Mesothelial cell of epicardium (in vitro differentiated cells): ENCODE results near the gene SPAG4. TPM values are rescaled to one million over a fixed set of nuclear protein-coding genes. Genes with fewer than 3 reads are reported as not detected.

Experiments used
- DNase-seq, 2 experiments: peaks; one replicate each; pipeline ENCODE4 v3.0.0; 2021; ENCODE audit warnings: low spot score in 2 of 2; ENCODE audit not compliant: unreplicated experiment in 2 of 2
- H3K27ac Mint-ChIP-seq: 2 replicates; pipeline ENCODE4 v1.8.0; 2021; ENCODE audit warnings: mixed read lengths
- H3K27me3 Mint-ChIP-seq: 2 replicates; pipeline ENCODE4 v1.8.0; 2021; ENCODE audit warnings: low read depth, mixed read lengths
- H3K36me3 Mint-ChIP-seq: 2 replicates; pipeline ENCODE4 v1.8.0; 2021; ENCODE audit warnings: mixed read lengths
- H3K4me1 Mint-ChIP-seq: 2 replicates; pipeline ENCODE4 v1.8.0; 2021; ENCODE audit warnings: mixed read lengths
- H3K4me3 Mint-ChIP-seq: 2 replicates; pipeline ENCODE4 v1.8.0; 2021; ENCODE audit warnings: mild to moderate bottlenecking, moderate library complexity, mixed read lengths
- H3K9me3 Mint-ChIP-seq: 2 replicates; pipeline ENCODE4 v1.8.0; 2021; ENCODE audit warnings: mixed read lengths
- CTCF ChIP-seq: fragments of 200-600 bp; sonication (generic); IDR thresholded peaks from one replicate; pipeline ENCODE4 v1.5.0; 2021; ENCODE audit warnings: antibody characterized with exemption; ENCODE audit not compliant: unreplicated experiment
- total RNA-seq: library from RNA; stranded (reverse); gene quantifications from 3 replicates; pipeline ENCODE4 v1.2.1, GENCODE V29; 2021

SPAG4 gene
- total RNA-seq, 1 donor from 2014 or later: 4.0 TPM

GRCh38 chr20:35644806-35645205 lies 29.2 kb downstream of the SPAG4 start:
- Mint-ChIP-seq H3K36me3 (peaks cover 9% of the 10 kb centered on the region), H3K4me1 (peaks cover 8% of the 10 kb centered on the region), H3K9me3 (no peaks in the 10 kb centered on the region), H3K4me3 (no peak overlapping the region), H3K27ac (no peak overlapping the region), H3K27me3 (no peaks in the 10 kb centered on the region)
- DNase-seq: no peak
- TF ChIP-seq CTCF: no peak

GRCh38 chr20:35648836-35649235 lies 33.2 kb downstream of the SPAG4 start:
- H3K27me3 Mint-ChIP-seq: no peaks in the 10 kb centered on the region
- TF ChIP-seq CTCF: no peak
- H3K4me3 Mint-ChIP-seq: no peak overlapping the region
- peaks cover 21% of the 10 kb centered on the region for H3K36me3 Mint-ChIP-seq
- peak overlapping the region; percentile 6 for H3K27ac Mint-ChIP-seq
- H3K4me1 Mint-ChIP-seq: peaks cover 1% of the 10 kb centered on the region
- DNase-seq: no peak
- H3K9me3 Mint-ChIP-seq: no peaks in the 10 kb centered on the region

DNA sequence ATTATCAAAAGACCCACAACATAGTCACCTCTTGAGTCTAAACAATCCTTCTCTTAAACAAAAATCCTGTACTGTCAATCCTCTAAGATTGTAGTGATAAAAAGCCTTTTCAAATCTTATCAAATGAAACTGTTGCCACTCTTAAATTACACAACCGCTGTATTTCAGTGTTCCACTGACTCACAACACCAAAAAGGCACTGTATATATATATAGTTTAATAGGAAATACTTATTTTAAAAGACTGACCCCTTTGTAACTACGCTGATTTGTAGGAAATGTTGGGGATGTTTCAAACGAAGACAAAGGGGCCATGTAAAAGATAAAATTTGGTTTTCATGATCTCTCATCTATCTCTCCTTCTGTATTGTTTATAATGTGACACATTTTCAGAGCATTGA lies 35.0 kb downstream of the SPAG4 start:
- H3K27ac Mint-ChIP-seq: peak overlapping the region; percentile 66
- no peak for TF ChIP-seq CTCF

GRCh38 chr20:35651958-35652357 lies 36.3 kb downstream of the SPAG4 start:
- peaks cover 1% of the 10 kb centered on the region for H3K4me1 Mint-ChIP-seq
- H3K4me3 Mint-ChIP-seq: no peak overlapping the region
- H3K27ac Mint-ChIP-seq: peak overlapping the region; percentile 59
- no peak for TF ChIP-seq CTCF
- no peaks in the 10 kb centered on the region for H3K27me3 Mint-ChIP-seq
- no peaks in the 10 kb centered on the region for H3K9me3 Mint-ChIP-seq
- DNase-seq: no peak
- peaks cover 21% of the 10 kb centered on the region for H3K36me3 Mint-ChIP-seq

More for the DNA sequence above, 35.0 kb downstream of the SPAG4 start:
- peaks cover 21% of the 10 kb centered on the region for H3K36me3 Mint-ChIP-seq
- no peaks in the 10 kb centered on the region for H3K27me3 Mint-ChIP-seq
- H3K9me3 Mint-ChIP-seq: no peaks in the 10 kb centered on the region
- peaks cover 1% of the 10 kb centered on the region for H3K4me1 Mint-ChIP-seq
- DNase-seq: no peak
- no peak overlapping the region for H3K4me3 Mint-ChIP-seq

DNA sequence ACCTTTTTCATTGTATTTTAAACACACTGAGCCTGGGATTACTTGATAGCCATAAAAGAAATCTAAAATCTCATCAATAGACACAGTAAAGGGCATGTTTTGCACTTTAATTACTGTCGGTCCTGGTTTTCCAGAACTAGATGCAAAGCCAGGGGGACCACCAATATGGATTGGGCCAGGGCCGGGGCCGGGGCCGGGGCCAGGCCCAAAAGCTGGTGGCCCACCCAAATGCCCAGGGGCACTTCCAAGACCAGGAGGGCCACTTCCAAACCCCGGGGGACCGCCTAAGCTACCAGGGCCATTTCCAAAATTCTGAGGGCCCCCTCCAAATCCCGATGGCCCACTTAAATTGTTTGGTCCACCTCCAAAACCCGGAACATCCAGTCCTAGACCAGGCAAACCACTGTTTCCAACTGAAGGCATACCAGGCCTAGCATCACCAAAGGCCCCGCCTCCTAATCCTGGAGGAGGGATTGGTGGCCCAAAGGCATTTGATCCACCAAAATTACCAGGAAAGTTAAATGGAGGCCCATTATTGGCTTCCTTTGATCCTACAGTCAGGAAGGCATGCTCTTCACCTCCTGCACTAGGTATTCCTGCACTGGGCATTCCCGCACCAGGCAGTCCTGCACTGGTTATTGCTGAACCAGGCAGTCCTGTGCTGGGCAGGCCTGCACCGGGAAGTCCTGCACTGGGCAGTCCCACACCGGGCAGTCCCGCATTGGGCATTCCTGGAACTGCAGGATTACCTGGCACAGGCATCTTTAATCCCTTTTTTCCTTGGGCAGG lies 37.2 kb downstream of the SPAG4 start:
- Mint-ChIP-seq H3K9me3 (no peaks in the 10 kb centered on the region), H3K4me3 (no peak overlapping the region), H3K27ac (peak overlapping the region; percentile 59), H3K4me1 (peaks cover 6% of the 10 kb centered on the region), H3K36me3 (peaks cover 24% of the 10 kb centered on the region), H3K27me3 (no peaks in the 10 kb centered on the region)
- TF ChIP-seq CTCF: no peak
- DNase-seq: no peak
